H1 (cell line): Measurements from ENCODE around the gene APBA2.

ENCODE experiments used
- CTCF ChIP-seq, 3 experiments: IDR thresholded peaks; 1 replicate in 2 of 3; 2 replicates in 1 of 3; pipeline versions ENCODE4 v1.5.1 to v1.6.1; 2011; ENCODE audit warnings: low read length in 3 of 3, mild to moderate bottlenecking in 3 of 3, inconsistent platforms in 2 of 3, low read depth in 1 of 3, moderate library complexity in 1 of 3; ENCODE audit not compliant: insufficient read depth in 1 of 3; ENCODE audit errors: control extremely low read depth in 1 of 3
- GABPA ChIP-seq: IDR thresholded peaks from 2 replicates; pipeline ENCODE4 v1.6.1; 2011; ENCODE audit warnings: mild to moderate bottlenecking, low read length, moderate library complexity, borderline replicate concordance; ENCODE audit not compliant: insufficient read depth
- POLR2A ChIP-seq, 2 experiments: IDR thresholded peaks; 1 replicate in 1 of 2; 2 replicates in 1 of 2; pipeline ENCODE4 v1.6.1; 2011; ENCODE audit warnings: low read depth in 2 of 2, low read length in 2 of 2, mild to moderate bottlenecking in 2 of 2; ENCODE audit errors: control extremely low read depth in 1 of 2
- POLR2AphosphoS5 ChIP-seq: IDR thresholded peaks from 2 replicates; pipeline ENCODE4 v1.6.1; 2011; ENCODE audit warnings: low read depth, low read length
- RNF2 ChIP-seq: fragments of 200-900, 300-1000 bp; sonication (generic); IDR thresholded peaks from 2 replicates; pipeline ENCODE4 v1.7.1; 2016; ENCODE audit warnings: borderline replicate concordance, low read depth, mild to moderate bottlenecking, antibody characterized with exemption, low read length; ENCODE audit not compliant: poor library complexity, severe bottlenecking; ENCODE audit errors: missing control alignments
- SIX5 ChIP-seq: IDR thresholded peaks from 2 replicates; pipeline ENCODE4 v1.6.1; 2011; ENCODE audit warnings: mild to moderate bottlenecking, low read depth, low read length

- TF ChIP-seq POLR2A (IDR thresholded peaks at IDR 0.05; ENCODE audit: control extremely low read depth in 1 of 2, low read depth in 2 of 2, low read length in 2 of 2) (no peak), CTCF (IDR thresholded peaks at IDR 0.05; ENCODE audit: control extremely low read depth in 1 of 3, insufficient read depth in 1 of 3, low read depth in 1 of 3, low read length in 3 of 3) (no peak), POLR2AphosphoS5 (no peak), GABPA (no peak), SIX5 (no peak), RNF2 (no peak)
These were observed 201.1 kb downstream of the APBA2 start for GRCh38 chr15:29086891-29087290.
